GM19351 (cell line): ENCODE measurements around the gene TCF3.

Source experiments
- ATAC-seq: cut with Tn5 transposase; IDR thresholded peaks from one replicate; pipeline ENCODE4 v1.9.1; 2021; ENCODE audit warnings: mild to moderate bottlenecking, moderate library complexity; ENCODE audit not compliant: unreplicated experiment

TCF3 gene

DNA sequence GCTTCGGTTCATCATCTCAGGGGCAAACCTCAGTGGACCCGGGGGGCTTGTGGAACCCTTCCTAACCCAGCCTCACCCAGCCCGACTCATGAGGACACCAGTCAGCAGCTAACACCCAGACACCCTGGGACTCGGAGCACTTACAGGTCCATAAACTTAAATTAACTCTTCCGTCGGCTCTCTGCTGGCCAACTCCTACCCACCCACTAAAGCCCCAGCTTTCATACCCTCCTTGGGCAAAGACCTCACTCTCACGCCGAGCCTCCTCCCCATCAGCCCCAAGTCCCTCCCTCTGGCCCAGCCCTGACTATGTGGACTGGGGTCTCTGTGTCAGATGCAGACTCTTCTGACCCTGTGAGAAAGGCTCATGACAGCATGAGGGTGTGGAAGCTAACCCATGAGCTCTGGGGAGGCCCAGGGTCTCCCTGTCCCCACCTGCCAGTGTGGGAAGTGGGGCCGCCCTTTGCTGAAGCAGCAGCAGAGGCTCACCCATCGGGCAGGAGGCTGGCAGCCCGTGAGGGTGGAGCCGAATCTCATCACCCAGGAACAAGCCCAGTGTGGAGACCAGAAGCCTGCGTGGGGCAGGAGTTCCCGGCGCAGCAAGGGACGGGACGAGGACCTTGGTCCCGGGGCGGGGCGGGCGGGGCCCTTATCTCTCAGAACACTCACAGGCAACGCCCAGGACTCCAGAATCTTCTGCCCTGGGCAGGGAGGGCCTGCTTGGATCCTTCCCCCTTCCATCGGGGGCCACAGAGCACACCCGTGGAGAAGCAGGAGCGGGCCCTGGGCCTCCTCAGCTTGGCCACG, 19.8 kb downstream of the TCF3 start:
- ATAC-seq: no peak

DNA sequence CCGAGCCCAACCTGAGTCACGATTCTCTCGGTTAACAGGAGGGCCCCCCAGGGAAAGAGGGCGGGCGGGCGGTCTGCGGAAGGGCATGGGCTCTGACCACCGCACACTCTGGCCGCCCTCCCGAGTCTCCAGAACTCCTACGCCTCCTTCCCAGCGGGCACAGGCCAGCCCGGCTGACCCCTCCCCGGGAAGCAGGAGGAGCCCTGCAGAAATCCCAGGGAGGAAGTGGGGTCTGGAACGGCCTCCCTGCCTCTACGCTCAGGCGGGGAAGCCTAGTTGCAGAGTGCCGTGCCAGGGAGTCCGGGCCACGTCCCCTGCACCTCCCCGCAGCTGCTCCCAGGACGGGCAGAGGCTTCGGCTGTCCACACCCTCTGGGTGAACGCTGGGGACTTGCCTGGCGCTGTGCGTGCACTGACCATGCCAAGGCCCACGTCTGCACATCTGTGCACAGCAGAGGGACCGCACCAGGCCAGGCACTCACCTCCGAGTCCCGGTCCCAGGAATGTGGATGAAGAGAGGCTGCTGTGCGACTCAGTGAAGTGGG, 20.8 kb downstream of the TCF3 start:
- ATAC-seq: no peak

- no peak for ATAC-seq
Measured at GRCh38 chr19:1630811-1631210, 21.6 kb downstream of the TCF3 start.

- no peak for ATAC-seq
Measured at GRCh38 chr19:1630012-1630411, 22.4 kb downstream of the TCF3 start.

- no peak for ATAC-seq
Measured at GRCh38 chr19:1629256-1629808, 23.1 kb downstream of the TCF3 start.

- no peak for ATAC-seq
Measured at GRCh38 chr19:1627194-1627593, 25.2 kb downstream of the TCF3 start.

DNA sequence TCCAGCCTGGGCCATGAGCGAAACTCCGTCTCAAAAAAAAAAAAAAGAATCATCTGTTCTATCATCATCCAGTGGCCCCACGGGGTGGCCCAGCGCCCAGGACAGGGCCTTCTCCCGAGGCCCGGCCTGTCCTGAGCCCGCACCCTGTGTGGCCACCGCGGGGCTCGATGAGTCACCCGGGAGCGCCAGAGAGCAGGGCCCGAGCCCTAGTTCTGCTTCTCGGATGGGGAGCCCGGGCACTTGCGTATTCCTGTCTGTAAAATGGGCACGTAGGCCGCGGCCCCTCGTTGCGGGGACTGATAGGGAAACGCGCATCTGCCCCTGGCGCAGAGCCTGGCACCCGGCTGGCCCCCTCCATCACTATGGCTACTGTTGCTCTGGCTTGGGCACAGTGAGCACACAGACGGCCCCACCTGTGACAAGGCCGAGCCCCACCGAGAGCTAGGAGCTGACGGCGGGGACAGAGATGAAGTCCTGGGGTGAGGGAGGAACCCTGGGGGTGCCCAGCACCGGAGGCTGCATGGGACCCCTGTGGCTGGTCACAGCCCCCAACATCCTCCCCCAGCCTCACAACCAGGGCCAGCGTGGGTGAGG, 25.9 kb downstream of the TCF3 start:
- no peak for ATAC-seq

- no peak for ATAC-seq
Measured at GRCh38 chr19:1624458-1624857, 28.0 kb downstream of the TCF3 start.

GRCh38 chr19:1622541-1622940, 29.9 kb downstream of the TCF3 start:
- ATAC-seq: no peak

- no peak for ATAC-seq
Measured at GRCh38 chr19:1622007-1622406, 30.4 kb downstream of the TCF3 start.

- no peak for ATAC-seq
Measured at GRCh38 chr19:1621574-1621973, 30.8 kb downstream of the TCF3 start.

DNA sequence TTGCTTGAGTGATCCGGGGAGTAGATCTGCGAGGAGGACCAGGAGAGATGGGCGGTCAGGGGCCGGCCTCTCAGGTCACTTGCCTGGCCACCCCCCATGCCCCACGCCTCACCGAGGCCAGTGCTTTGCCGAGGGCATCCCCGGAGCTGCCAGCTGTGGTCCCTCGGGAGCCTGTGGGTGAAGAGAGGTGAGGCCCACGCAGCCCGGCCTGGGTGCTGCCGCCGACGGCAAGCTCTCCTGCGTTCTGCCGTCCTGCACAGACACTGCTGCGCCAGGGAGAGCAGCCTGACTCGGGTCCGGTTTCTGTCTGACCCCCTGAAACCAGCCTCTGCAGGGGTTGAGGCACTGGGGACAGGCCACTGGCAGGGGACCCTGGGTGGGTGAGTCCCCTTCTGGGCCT, 31.4 kb downstream of the TCF3 start:
- ATAC-seq: no peak

- no peak for ATAC-seq
Measured at GRCh38 chr19:1620502-1620901, 31.9 kb downstream of the TCF3 start.

- no peak for ATAC-seq
Measured at GRCh38 chr19:1619703-1620102, 32.7 kb downstream of the TCF3 start.

GRCh38 chr19:1619094-1619439, 33.3 kb downstream of the TCF3 start:
- ATAC-seq: no peak

DNA sequence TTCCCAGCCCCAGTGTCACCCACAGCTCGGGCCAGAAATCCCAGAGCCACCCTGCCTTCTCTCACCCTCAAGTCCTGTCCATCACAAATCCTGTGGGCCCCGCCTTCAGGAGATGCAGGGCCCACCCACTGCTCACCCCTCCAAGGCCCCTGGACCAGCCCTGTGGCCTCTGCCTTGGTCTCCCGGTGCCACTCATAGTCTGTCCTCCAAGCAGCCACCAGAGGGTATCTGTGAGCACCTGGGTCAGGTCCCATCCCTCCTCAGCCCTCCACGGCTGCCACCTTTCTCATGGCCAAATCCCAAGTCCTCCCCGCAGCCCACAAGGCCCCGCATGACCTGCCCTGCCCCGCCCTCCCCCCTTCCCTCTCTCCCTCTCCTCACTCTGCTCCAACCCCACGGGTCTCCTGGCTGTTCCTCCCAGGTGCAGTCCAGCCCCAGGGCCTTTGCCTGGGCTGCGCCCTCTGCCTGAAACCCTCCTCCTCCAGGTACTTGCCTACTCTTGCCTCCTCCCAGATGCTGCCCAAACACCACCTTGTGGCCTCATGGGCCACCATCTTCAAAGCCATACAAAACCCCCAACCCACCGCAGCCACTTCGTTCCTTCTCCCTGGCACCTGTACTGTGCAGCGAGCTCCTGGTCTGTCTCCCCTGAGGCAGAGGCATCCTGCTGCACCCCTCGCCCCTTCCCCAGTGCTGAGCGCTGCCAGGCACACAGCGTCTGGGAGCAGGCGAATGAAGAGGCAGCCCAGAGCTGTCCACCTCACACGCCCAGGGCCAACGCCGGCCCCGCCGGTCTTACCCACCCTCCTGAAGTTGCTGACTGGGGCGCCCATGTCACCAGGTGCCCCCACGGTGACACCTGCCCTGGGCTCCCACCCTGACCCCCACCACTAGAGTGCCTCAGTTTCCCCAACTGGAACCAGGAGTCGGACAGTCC, 34.0 kb downstream of the TCF3 start:
- no peak for ATAC-seq

GRCh38 chr19:1616875-1617274, 35.5 kb downstream of the TCF3 start:
- ATAC-seq: no peak

GRCh38 chr19:1616396-1616795, 36.0 kb downstream of the TCF3 start:
- no peak for ATAC-seq

DNA sequence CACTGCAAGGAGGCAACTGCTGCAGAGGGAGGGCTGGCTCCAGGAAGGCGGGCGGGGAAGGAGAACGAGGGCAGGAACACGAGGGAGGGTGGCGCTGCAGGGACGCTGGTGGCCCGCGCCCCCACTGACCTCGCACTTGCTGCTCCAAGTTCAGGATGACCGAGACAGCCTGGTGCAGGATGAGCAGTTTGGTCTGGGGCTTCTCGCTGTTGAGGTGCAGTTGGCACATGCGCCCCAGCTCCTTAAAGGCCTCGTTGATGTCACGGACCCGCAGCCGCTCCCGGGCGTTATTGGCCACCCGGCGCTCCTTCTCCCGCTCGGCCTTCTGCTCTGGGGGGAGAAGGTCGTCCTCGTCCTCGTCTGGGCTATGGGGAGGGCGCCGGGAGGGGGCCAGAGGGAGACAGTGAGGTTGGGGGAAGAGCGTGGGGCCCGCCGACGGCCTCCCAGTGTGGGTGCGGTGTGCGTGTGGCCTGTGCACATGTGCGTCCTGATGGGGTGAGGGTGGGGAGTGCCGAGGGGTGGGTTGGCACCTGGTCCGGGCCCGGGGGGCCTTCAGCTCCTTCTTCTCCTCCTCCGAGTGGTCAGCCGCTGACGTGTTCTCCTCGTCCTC, 37.2 kb downstream of the TCF3 start:
- ATAC-seq: no peak

DNA sequence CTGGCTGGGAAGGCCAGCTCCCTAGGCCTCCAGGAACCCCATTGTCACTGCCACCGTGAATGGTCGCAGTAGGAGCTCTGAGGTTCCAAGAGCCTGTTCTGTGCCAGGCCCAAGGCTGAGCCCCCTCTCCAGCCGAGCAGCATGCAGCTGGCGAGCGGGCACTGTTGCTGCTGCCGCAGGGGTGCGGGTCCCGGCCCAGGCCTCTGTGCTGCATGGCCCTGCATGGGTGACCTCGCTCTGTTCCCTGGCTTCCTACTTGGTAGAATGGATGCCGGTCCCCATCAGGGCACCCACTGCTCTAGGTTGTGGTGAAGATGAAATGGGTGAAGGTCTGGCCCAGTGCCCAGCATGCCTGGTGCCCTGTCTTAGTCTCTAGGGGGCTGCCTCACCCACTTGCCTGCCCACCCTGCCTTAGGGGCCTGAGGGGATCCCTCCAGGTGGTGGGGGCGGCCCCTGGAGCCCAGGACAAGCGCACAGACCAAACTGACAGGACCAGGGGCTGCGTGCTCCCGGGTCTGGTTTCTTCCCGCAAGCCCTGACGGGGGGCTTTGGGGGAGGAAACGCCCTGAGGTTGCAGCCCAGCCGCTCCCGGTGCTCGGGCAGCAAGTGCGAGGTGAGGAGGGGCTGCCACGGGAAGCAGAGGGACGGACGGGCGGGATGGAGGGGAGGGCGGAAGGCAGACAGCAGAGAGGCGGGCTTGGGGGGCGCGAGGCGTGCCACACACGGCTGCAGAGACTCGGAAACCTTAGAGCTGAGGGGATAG, 38.4 kb downstream of the TCF3 start:
- ATAC-seq: no peak
